T47D (cell line): ENCODE data around the gene DAB1.

Experiments used
- DNase-seq, 2 experiments: peaks; one replicate each; pipeline versions ENCODE4 v3.0.0 to v3.0.0-alpha.2; 2011 to 2012; ENCODE audit warnings: low read depth in 1 of 2, low spot score in 1 of 2
- JUND ChIP-seq: IDR thresholded peaks from 2 replicates; pipeline ENCODE4 v1.6.1; 2012; ENCODE audit warnings: low read depth
- in situ Hi-C: cut with HindIII; loops from 2 replicates; pipeline ENCODE4 v1.10.0; 2016; ENCODE audit warnings: low sequenced_read_pairs, low pct_unique_long_range_greater_than_20kb

Gene DAB1

GRCh38 chr1:57423656-57424211 is at the start of gene DAB1:
TSS of gene DAB1 (minus strand) at chr1:57424060. CDS start at chr1:57291030, 133,030 bp downstream.
- no peak for TF ChIP-seq JUND
- DNase-seq: no peak
- in situ Hi-C loops: no loop called here

GRCh38 chr1:57473448-57473847 is 49.6 kb upstream of the DAB1 start:
- in situ Hi-C loops: no loop called here
- no peak for TF ChIP-seq JUND
- DNase-seq: no peak

- no peak for TF ChIP-seq JUND
- in situ Hi-C loops: no loop called here
- no peak for DNase-seq
These were observed 48.1 kb upstream of the DAB1 start for GRCh38 chr1:57471995-57472394.

GRCh38 chr1:57470036-57470435 is 46.2 kb upstream of the DAB1 start:
- DNase-seq: no peak
- in situ Hi-C loops: no loop called here
- no peak for TF ChIP-seq JUND

- in situ Hi-C loops: no loop called here
- no peak for DNase-seq
- no peak for TF ChIP-seq JUND
These were observed 45.0 kb upstream of the DAB1 start for GRCh38 chr1:57468641-57469523.

GRCh38 chr1:57467830-57468229 is 44.0 kb upstream of the DAB1 start:
- in situ Hi-C loops: no loop called here
- TF ChIP-seq JUND: no peak
- DNase-seq: no peak

GRCh38 chr1:57464756-57465155 is 40.9 kb upstream of the DAB1 start:
- in situ Hi-C loops: no loop called here
- DNase-seq: no peak
- no peak for TF ChIP-seq JUND

- DNase-seq: no peak
- in situ Hi-C loops: no loop called here
- no peak for TF ChIP-seq JUND
These were observed 39.5 kb upstream of the DAB1 start for GRCh38 chr1:57463343-57463742.

GRCh38 chr1:57461405-57461804 is 37.5 kb upstream of the DAB1 start:
- no peak for TF ChIP-seq JUND
- in situ Hi-C loops: no loop called here
- DNase-seq: no peak

- TF ChIP-seq JUND: no peak
- DNase-seq: no peak
- in situ Hi-C loops: no loop called here
These were observed 27.7 kb upstream of the DAB1 start for GRCh38 chr1:57451516-57451915.

GRCh38 chr1:57450981-57451380 is 27.1 kb upstream of the DAB1 start:
- no peak for TF ChIP-seq JUND
- no peak for DNase-seq
- in situ Hi-C loops: no loop called here

GRCh38 chr1:57447551-57447950 is 23.7 kb upstream of the DAB1 start:
- no peak for DNase-seq
- TF ChIP-seq JUND: no peak
- in situ Hi-C loops: no loop called here

- DNase-seq: no peak
- in situ Hi-C loops: no loop called here
- TF ChIP-seq JUND: no peak
These were observed 19.1 kb upstream of the DAB1 start for GRCh38 chr1:57443004-57443403.
